ENCODE measurements around the gene CHAT. TPM values are rescaled to one million over a fixed set of nuclear protein-coding genes. Genes with fewer than 3 reads are reported as not detected.
"Not testable (repeated sequence)": the region's sequence is repeated elsewhere in the genome, so short reads cannot be mapped to it uniquely, and the experiment has no call there.

Gene CHAT
- polyA plus RNA-seq, 1 donor from 2014 or later = not detected

- H3K36me3 ChIP-seq (ENCODE audit: insufficient read depth, low read length) = no peaks in the 10 kb centered on the region
- no peaks in the 10 kb centered on the region for H3K27me3 ChIP-seq (ENCODE audit: insufficient read depth, low read depth, low read length)
These were observed 65.1 kb downstream of the CHAT start for GRCh38 chr10:49678827-49679479.

DNA sequence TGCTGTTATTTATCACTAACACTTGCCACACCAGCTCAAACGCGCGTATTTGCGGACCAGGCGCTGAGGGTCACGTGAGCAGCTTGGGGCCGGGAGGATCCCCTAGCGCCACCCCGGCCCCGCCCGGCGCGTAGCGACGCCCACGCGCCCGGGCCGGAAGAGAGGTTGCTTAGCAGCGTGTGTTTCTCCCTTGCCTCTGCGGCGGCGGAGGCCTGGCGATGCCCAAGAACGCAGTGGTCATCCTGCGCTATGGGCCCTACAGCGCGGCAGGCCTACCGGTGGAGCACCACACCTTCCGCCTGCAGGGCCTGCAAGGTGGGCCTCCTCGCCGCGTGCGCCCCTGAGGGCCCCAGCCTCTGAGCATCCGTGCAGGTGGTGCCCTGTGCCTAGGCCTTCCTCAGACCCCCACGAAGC lies 65.7 kb downstream of the CHAT start, which contains the start of gene C10orf53:
Gene C10orf53 (plus strand): TSS at position 172 of the 414 bp plus-strand sequence. CDS start 47 bp downstream, at position 219.
- no peaks in the 10 kb centered on the region for H3K36me3 ChIP-seq (ENCODE audit: insufficient read depth, low read length)
- TF ChIP-seq CTCF (IDR thresholded peaks at IDR 0.05; ENCODE audit: poor library complexity, severe bottlenecking) = no peak
- no peak for TF ChIP-seq EP300 (conservative IDR thresholded peaks at IDR 0.05; ENCODE audit: poor library complexity, severe bottlenecking)
- no peak for TF ChIP-seq MXI1 (conservative IDR thresholded peaks at IDR 0.05; ENCODE audit: poor library complexity, severe bottlenecking)
- no peak within 1 kb of the TSS for H2AFZ ChIP-seq (ENCODE audit: low read depth, low read length)
- H3K9ac ChIP-seq (ENCODE audit: low read length) = no peak within 1 kb of the TSS
- peak within 1 kb of the TSS; percentile 59 for H3K4me3 ChIP-seq (ENCODE audit: low read length)
- no peaks in the 10 kb centered on the region for H3K79me2 ChIP-seq (replicated peaks; ENCODE audit: insufficient read depth, low read length)
- H4K20me1 ChIP-seq (ENCODE audit: insufficient read depth) = no peaks in the 10 kb centered on the region
- no peaks in the 10 kb centered on the region for H3K9me2 ChIP-seq (ENCODE audit: insufficient read depth, low read length)
- no peaks in the 10 kb centered on the region for H3K9me3 ChIP-seq (ENCODE audit: low read length)
- H3F3A ChIP-seq (ENCODE audit: insufficient read depth, low read length, poor library complexity, severe bottlenecking) = no peaks in the 10 kb centered on the region
- H3K27me3 ChIP-seq (ENCODE audit: insufficient read depth, low read depth, low read length) = no peaks in the 10 kb centered on the region
- no peak within 1 kb of the TSS for H3K27ac ChIP-seq (ENCODE audit: low read length)
- peak within 1 kb of the TSS; percentile 8 for H3K4me2 ChIP-seq (ENCODE audit: low read length)

More at GRCh38 chr10:49678827-49679479, 65.1 kb downstream of the CHAT start:
- Histone ChIP-seq H4K20me1 (ENCODE audit: insufficient read depth) (no peaks in the 10 kb centered on the region), H3K9me2 (ENCODE audit: insufficient read depth, low read length) (no peaks in the 10 kb centered on the region), H3K9me3 (ENCODE audit: low read length) (no peaks in the 10 kb centered on the region), H3K9ac (ENCODE audit: low read length) (no peak overlapping the region), H3K27ac (ENCODE audit: low read length) (no peak overlapping the region), H3F3A (ENCODE audit: insufficient read depth, low read length, poor library complexity, severe bottlenecking) (no peaks in the 10 kb centered on the region), H2AFZ (ENCODE audit: low read depth, low read length) (no peak overlapping the region), H3K4me2 (ENCODE audit: low read length) (no peak overlapping the region), H3K79me2 (replicated peaks; ENCODE audit: insufficient read depth, low read length) (no peaks in the 10 kb centered on the region), H3K4me3 (ENCODE audit: low read length) (peak overlapping the region; percentile 59)
- TF ChIP-seq RAD21 (conservative IDR thresholded peaks at IDR 0.05) = no peak
- TF ChIP-seq EP300 (conservative IDR thresholded peaks at IDR 0.05; ENCODE audit: poor library complexity, severe bottlenecking) = no peak
- TF ChIP-seq MXI1 (conservative IDR thresholded peaks at IDR 0.05; ENCODE audit: poor library complexity, severe bottlenecking) = no peak
- no peak for TF ChIP-seq CTCF (IDR thresholded peaks at IDR 0.05; ENCODE audit: poor library complexity, severe bottlenecking)
- TF ChIP-seq EZH2 (IDR thresholded peaks at IDR 0.05; ENCODE audit: borderline replicate concordance, insufficient read depth, low read length, poor library complexity, severe bottlenecking) = no peak
- TF ChIP-seq TAF1 (IDR thresholded peaks at IDR 0.05; ENCODE audit: low read depth) = no peak
- no peak for TF ChIP-seq REST (IDR thresholded peaks at IDR 0.05; ENCODE audit: borderline replicate concordance)
- TF ChIP-seq SMC3 (conservative IDR thresholded peaks at IDR 0.05; ENCODE audit: poor library complexity) = no peak
- TF ChIP-seq POLR2AphosphoS5 (IDR thresholded peaks at IDR 0.05) = no peak

DNA sequence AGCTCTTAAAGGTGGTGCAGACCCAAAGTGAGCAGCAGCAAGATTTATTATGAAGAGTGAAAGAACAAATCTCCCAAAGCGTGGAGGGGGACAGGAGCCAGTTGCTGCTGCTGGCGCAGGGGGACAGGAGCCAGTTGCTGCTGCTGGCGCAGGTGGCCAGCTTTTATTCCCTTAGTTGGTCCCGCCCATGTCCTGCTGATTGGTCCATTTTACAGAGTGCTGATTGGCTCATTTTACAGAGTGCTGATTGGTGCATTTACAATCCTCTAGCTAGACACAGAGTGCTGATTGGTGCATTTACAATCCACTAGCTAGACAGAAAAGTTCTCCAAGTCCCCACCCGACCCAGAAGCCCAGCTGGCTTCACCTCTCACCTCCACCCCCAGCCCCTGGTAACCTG lies 68.6 kb downstream of the CHAT start:
- H3F3A ChIP-seq (ENCODE audit: insufficient read depth, low read length, poor library complexity, severe bottlenecking); H3K4me2 ChIP-seq (ENCODE audit: low read length); H3K79me2 ChIP-seq (replicated peaks; ENCODE audit: insufficient read depth, low read length); H3K9me2 ChIP-seq (ENCODE audit: insufficient read depth, low read length); H3K36me3 ChIP-seq (ENCODE audit: insufficient read depth, low read length); H3K4me3 ChIP-seq (ENCODE audit: low read length); H2AFZ ChIP-seq (ENCODE audit: low read depth, low read length); H3K9ac ChIP-seq (ENCODE audit: low read length); H3K9me3 ChIP-seq (ENCODE audit: low read length); H3K27ac ChIP-seq (ENCODE audit: low read length); H3K27me3 ChIP-seq (ENCODE audit: insufficient read depth, low read depth, low read length); H4K20me1 ChIP-seq (ENCODE audit: insufficient read depth): not testable (repeated sequence)

Measured in neural cell (in vitro differentiated cells).